Upper lobe of right lung (tissue), 1 donor: ENCODE results near the gene FAM50A. TPM values are rescaled to one million over a fixed set of nuclear protein-coding genes. Genes with fewer than 3 reads are reported as not detected.
A peak's percentile ranks its signal among the peaks of the same experiment; 100 is the strongest.

ENCODE experiments used
- ATAC-seq: fragments of 200-7000 bp; cut with Tn5 transposase; one replicate; pipeline ENCODE4 v1.9.1; 2020; ENCODE audit warnings: mild to moderate bottlenecking, moderate library complexity
- DNase-seq: peaks from one replicate; pipeline ENCODE4 v3.0.0-alpha.2; 2020
- H3K27ac ChIP-seq: fragments of 200-600 bp; one replicate; pipeline ENCODE4 v1.8.0; 2022
- H3K27me3 ChIP-seq: fragments of 200-600 bp; one replicate; pipeline ENCODE4 v1.8.0; 2022; ENCODE audit warnings: mild to moderate bottlenecking
- H3K36me3 ChIP-seq: fragments of 200-600 bp; one replicate; pipeline ENCODE4 v1.8.0; 2022
- H3K4me1 ChIP-seq: fragments of 200-600 bp; one replicate; pipeline ENCODE4 v1.8.0; 2022
- H3K4me3 ChIP-seq: fragments of 200-600 bp; one replicate; pipeline ENCODE4 v1.8.0; 2022; ENCODE audit warnings: mild to moderate bottlenecking
- H3K9me3 ChIP-seq: fragments of 200-600 bp; one replicate; pipeline ENCODE4 v1.8.0; 2022
- CTCF ChIP-seq: fragments of 200-600 bp; IDR thresholded peaks from one replicate; pipeline ENCODE4 v1.8.0; 2022; ENCODE audit warnings: antibody characterized with exemption
- intact Hi-C: fragments of 100-400 bp; cut with DNase I; formaldehyde crosslinking; loops from one replicate; pipeline ENCODE4 v1.11.0; 2022
- total RNA-seq: library from RNA; stranded (reverse); fragmentation: NEBNext Ultra II Directional; extraction: Animal tissue kit (Norgen Biotek cat#: 25700); gene quantifications from one replicate; pipeline ENCODE4 v1.2.1, GENCODE V29; 2021
- donor health status: DM: no; HTN: yes; CAD: no; lungs with severe emphysema.

FAM50A gene
- total RNA-seq, 1 donor from 2014 or later, result 82.0 TPM

DNA sequence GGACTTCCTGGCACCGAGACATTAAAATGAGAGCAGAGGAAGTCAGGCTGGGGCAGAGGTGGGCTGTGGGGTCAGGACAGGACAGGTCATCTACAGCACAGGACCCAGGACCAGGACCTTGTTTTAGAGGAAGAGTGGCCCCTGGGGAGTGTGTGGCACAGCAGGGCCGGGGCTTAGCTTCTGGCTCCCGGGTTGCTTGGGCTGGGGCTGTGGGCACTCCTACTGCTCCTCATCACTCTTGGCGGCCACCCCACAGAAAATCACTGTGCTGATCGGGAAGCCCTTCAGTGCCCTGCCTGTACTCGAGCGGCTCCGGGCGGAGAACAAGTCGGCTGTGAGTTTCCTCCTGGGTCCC lies 23.6 kb upstream of the FAM50A start:
- Histone ChIP-seq H3K36me3 (no peaks in the 10 kb centered on the region), H3K4me1 (no peaks in the 10 kb centered on the region), H3K27me3 (no peaks in the 10 kb centered on the region), H3K9me3 (no peaks in the 10 kb centered on the region), H3K4me3 (no peak overlapping the region), H3K27ac (no peak overlapping the region)
- intact Hi-C loops, result no loop called here
- ATAC-seq, result no peak
- DNase-seq, result no peak
- TF ChIP-seq CTCF, result no peak

- H3K27me3 ChIP-seq, result no peaks in the 10 kb centered on the region
- no peak for ATAC-seq
- H3K4me1 ChIP-seq, result peaks cover 3% of the 10 kb centered on the region
- no peak for DNase-seq
- H3K36me3 ChIP-seq, result peaks cover 4% of the 10 kb centered on the region
- intact Hi-C loops, result no loop called here
- no peak for TF ChIP-seq CTCF
- peak overlapping the region; percentile 83 for H3K27ac ChIP-seq
- H3K4me3 ChIP-seq, result peak overlapping the region; percentile 65
- H3K9me3 ChIP-seq, result no peaks in the 10 kb centered on the region
Measured at GRCh38 chrX:154426916-154427770, 16.8 kb upstream of the FAM50A start.

DNA sequence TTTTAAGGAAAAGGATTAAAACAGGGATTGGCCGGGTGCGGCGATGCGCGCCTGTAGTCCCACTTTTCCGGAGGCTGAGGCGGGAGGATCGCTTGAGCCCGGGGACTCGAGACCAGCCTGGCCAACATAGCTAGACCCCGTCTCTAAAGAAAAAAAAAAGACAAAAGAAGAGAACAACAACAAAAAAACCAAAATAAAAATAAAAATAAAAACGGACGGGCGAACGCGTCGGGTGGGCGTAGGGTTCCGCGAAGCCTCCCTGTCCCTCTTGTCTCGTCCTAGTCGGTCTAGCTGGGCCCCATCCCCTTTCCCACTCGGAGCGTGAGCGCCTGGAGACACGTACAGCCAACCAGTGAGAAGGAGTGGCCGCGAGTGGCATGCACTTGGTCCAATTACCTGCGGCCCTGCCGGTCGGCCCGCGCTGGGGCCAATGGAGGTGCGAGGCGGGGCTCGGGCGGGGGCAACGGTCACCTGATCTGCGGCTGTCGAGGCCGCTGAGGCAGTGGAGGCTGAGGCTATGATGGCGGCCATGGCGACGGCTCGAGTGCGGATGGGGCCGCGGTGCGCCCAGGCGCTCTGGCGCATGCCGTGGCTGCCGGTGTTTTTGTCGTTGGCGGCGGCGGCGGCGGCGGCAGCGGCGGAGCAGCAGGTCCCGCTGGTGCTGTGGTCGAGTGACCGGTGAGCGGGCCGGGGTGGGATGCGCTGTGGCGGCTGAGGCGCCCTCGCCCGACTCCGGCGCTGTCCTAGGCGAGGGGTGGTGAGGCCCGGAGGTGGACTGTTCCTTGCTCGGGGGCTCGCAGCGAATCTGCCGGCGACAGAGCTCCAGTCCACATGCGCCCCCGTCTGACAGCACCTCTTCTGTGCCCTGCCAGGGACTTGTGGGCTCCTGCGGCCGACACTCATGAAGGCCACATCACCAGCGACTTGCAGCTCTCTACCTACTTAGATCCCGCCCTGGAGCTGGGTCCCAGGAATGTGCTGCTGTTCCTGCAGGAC lies 15.5 kb upstream of the FAM50A start, which contains the start of gene ATP6AP1:
TSS of gene ATP6AP1 (plus strand) at position 502 of the 996 bp plus-strand sequence. CDS start at position 518, 16 bp downstream.
- Histone ChIP-seq H3K27ac (peak within 1 kb of the TSS; percentile 83), H3K4me1 (peaks cover 3% of the 10 kb centered on the region), H3K4me3 (peak within 1 kb of the TSS; percentile 65), H3K36me3 (peaks cover 10% of the 10 kb centered on the region), H3K9me3 (no peaks in the 10 kb centered on the region), H3K27me3 (no peaks in the 10 kb centered on the region)
- ATAC-seq (peak; percentile 98), DNase-seq (peak; percentile 96)
- no peak for TF ChIP-seq CTCF
- intact Hi-C loops, result no loop called here

DNA sequence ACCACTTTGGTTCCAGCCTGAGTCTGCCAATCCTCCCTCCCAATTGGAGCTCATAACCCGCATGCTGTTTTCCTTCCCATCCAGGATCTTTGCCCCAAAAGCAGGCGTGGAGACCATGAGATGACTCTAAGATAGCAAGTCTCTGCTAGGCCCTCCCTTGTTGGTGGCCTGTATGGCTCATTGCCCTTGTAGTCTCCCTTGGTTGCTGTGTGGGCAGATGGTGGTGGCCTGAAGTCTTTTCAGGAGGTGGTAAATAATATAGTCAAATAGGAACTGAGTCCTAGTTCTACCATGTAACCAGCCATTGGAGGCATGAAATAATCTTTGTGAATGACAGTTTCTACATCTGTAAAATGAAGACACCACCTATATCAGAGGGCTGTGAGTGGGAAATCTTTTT lies 14.2 kb upstream of the FAM50A start:
- no peak for TF ChIP-seq CTCF
- intact Hi-C loops, result no loop called here

GRCh38 chrX:154430479-154430878 lies 13.5 kb upstream of the FAM50A start:
- H3K4me1 ChIP-seq, result peaks cover 3% of the 10 kb centered on the region
- peak overlapping the region; percentile 47 for H3K27ac ChIP-seq
- DNase-seq, result no peak
- ATAC-seq, result no peak
- TF ChIP-seq CTCF, result no peak
- no peaks in the 10 kb centered on the region for H3K9me3 ChIP-seq
- no peaks in the 10 kb centered on the region for H3K27me3 ChIP-seq
- intact Hi-C loops, result no loop called here
- peaks cover 15% of the 10 kb centered on the region for H3K36me3 ChIP-seq
- H3K4me3 ChIP-seq, result peak overlapping the region; percentile 65

More for the DNA sequence above, 14.2 kb upstream of the FAM50A start:
- no peak for ATAC-seq
- Histone ChIP-seq H3K9me3 (no peaks in the 10 kb centered on the region), H3K4me3 (peak overlapping the region; percentile 65), H3K27ac (no peak overlapping the region), H3K27me3 (no peaks in the 10 kb centered on the region), H3K4me1 (peaks cover 3% of the 10 kb centered on the region), H3K36me3 (peaks cover 15% of the 10 kb centered on the region)
- DNase-seq, result no peak
